Activated T-helper 17 cell treated with anti-CD3 and anti-CD28 coated beads, Interleukin-2, amount 50 U/mL, for 72 hours (primary cell): ENCODE measurements around the gene DNAJB8. TPM values are rescaled to one million over a fixed set of nuclear protein-coding genes. Genes with fewer than 3 reads are reported as not detected.
A peak's percentile ranks its signal among the peaks of the same experiment; 100 is the strongest.

Source experiments
- ATAC-seq: fragments of 150-1000 bp; cut with Tn5 transposase; replicated peaks from 2 replicates; pipeline ENCODE4 v1.10.0; 2021; ENCODE audit warnings: mild to moderate bottlenecking, moderate library complexity
- H3K27ac Mint-ChIP-seq: one replicate; pipeline ENCODE4 v1.8.0; 2022; ENCODE audit warnings: mixed read lengths
- H3K27me3 Mint-ChIP-seq: one replicate; pipeline ENCODE4 v1.8.0; 2022; ENCODE audit warnings: mixed read lengths
- H3K36me3 Mint-ChIP-seq: one replicate; pipeline ENCODE4 v1.8.0; 2022; ENCODE audit warnings: low read depth, mild to moderate bottlenecking, mixed read lengths
- H3K4me1 Mint-ChIP-seq: one replicate; pipeline ENCODE4 v1.8.0; 2022; ENCODE audit warnings: mixed read lengths
- H3K4me3 Mint-ChIP-seq: one replicate; pipeline ENCODE4 v1.8.0; 2022; ENCODE audit warnings: mild to moderate bottlenecking, mixed read lengths
- H3K9me3 Mint-ChIP-seq: one replicate; pipeline ENCODE4 v1.8.0; 2022; ENCODE audit warnings: mixed read lengths
- total RNA-seq, 2 donors: library from RNA; stranded (reverse); gene quantifications; one replicate each; pipeline ENCODE4 v1.2.3, GENCODE V29; 2022

Gene DNAJB8
- total RNA-seq, 2 donors from 2014 or later = not detected

GRCh38 chr3:128429751-128430150 lies 36.9 kb downstream of the DNAJB8 start:
- Mint-ChIP-seq H3K9me3 (no peaks in the 10 kb centered on the region), H3K27ac (no peak overlapping the region), H3K4me3 (no peak overlapping the region), H3K36me3 (peaks cover 8% of the 10 kb centered on the region), H3K4me1 (peaks cover 7% of the 10 kb centered on the region), H3K27me3 (peaks cover 34% of the 10 kb centered on the region)
- ATAC-seq = no peak

GRCh38 chr3:128429275-128429674 lies 37.4 kb downstream of the DNAJB8 start:
- H3K9me3 Mint-ChIP-seq = no peaks in the 10 kb centered on the region
- peaks cover 34% of the 10 kb centered on the region for H3K27me3 Mint-ChIP-seq
- no peak overlapping the region for H3K4me3 Mint-ChIP-seq
- H3K4me1 Mint-ChIP-seq = peaks cover 7% of the 10 kb centered on the region
- no peak overlapping the region for H3K27ac Mint-ChIP-seq
- ATAC-seq = no peak
- peaks cover 8% of the 10 kb centered on the region for H3K36me3 Mint-ChIP-seq

GRCh38 chr3:128427872-128428822 lies 38.5 kb downstream of the DNAJB8 start:
- H3K27me3 Mint-ChIP-seq = peaks cover 30% of the 10 kb centered on the region
- peaks cover 7% of the 10 kb centered on the region for H3K4me1 Mint-ChIP-seq
- peaks cover 8% of the 10 kb centered on the region for H3K36me3 Mint-ChIP-seq
- no peak overlapping the region for H3K4me3 Mint-ChIP-seq
- no peaks in the 10 kb centered on the region for H3K9me3 Mint-ChIP-seq
- no peak overlapping the region for H3K27ac Mint-ChIP-seq
- ATAC-seq = no peak

GRCh38 chr3:128427175-128427857 lies 39.4 kb downstream of the DNAJB8 start:
- Mint-ChIP-seq H3K4me3 (no peak overlapping the region), H3K4me1 (peaks cover 7% of the 10 kb centered on the region), H3K9me3 (no peaks in the 10 kb centered on the region), H3K27ac (no peak overlapping the region), H3K27me3 (peaks cover 28% of the 10 kb centered on the region), H3K36me3 (peaks cover 6% of the 10 kb centered on the region)
- ATAC-seq = no peak

GRCh38 chr3:128426128-128426921 lies 40.4 kb downstream of the DNAJB8 start:
- Mint-ChIP-seq H3K27me3 (peaks cover 18% of the 10 kb centered on the region), H3K4me1 (no peaks in the 10 kb centered on the region), H3K36me3 (no peaks in the 10 kb centered on the region), H3K27ac (no peak overlapping the region), H3K9me3 (no peaks in the 10 kb centered on the region), H3K4me3 (no peak overlapping the region)
- ATAC-seq = peak; percentile 89

GRCh38 chr3:128425846-128426127 lies 40.9 kb downstream of the DNAJB8 start:
- no peak for ATAC-seq
- no peaks in the 10 kb centered on the region for H3K4me1 Mint-ChIP-seq

GRCh38 chr3:128425142-128425845 lies 41.4 kb downstream of the DNAJB8 start:
- H3K36me3 Mint-ChIP-seq = no peaks in the 10 kb centered on the region
- no peaks in the 10 kb centered on the region for H3K9me3 Mint-ChIP-seq
- no peak for ATAC-seq
- no peak overlapping the region for H3K27ac Mint-ChIP-seq
- H3K27me3 Mint-ChIP-seq = peaks cover 13% of the 10 kb centered on the region
- no peak overlapping the region for H3K4me3 Mint-ChIP-seq
- H3K4me1 Mint-ChIP-seq = no peaks in the 10 kb centered on the region

More at GRCh38 chr3:128425846-128426127, 40.9 kb downstream of the DNAJB8 start:
- Mint-ChIP-seq H3K36me3 (no peaks in the 10 kb centered on the region), H3K9me3 (no peaks in the 10 kb centered on the region), H3K27me3 (peaks cover 17% of the 10 kb centered on the region), H3K27ac (no peak overlapping the region), H3K4me3 (no peak overlapping the region)

- Mint-ChIP-seq H3K27me3 (peaks cover 10% of the 10 kb centered on the region), H3K4me1 (no peaks in the 10 kb centered on the region)
Observed at GRCh38 chr3:128424508-128425069, 42.1 kb downstream of the DNAJB8 start.

GRCh38 chr3:128423525-128424147 lies 43.1 kb downstream of the DNAJB8 start:
- H3K4me3 Mint-ChIP-seq = no peak overlapping the region
- peaks cover 10% of the 10 kb centered on the region for H3K27me3 Mint-ChIP-seq
- H3K9me3 Mint-ChIP-seq = no peaks in the 10 kb centered on the region
- H3K27ac Mint-ChIP-seq = no peak overlapping the region
- no peak for ATAC-seq
- H3K4me1 Mint-ChIP-seq = no peaks in the 10 kb centered on the region
- no peaks in the 10 kb centered on the region for H3K36me3 Mint-ChIP-seq

More at GRCh38 chr3:128424508-128425069, 42.1 kb downstream of the DNAJB8 start:
- Mint-ChIP-seq H3K4me3 (no peak overlapping the region), H3K9me3 (no peaks in the 10 kb centered on the region), H3K36me3 (no peaks in the 10 kb centered on the region), H3K27ac (no peak overlapping the region)
- ATAC-seq = no peak

- ATAC-seq = no peak
- Mint-ChIP-seq H3K27ac (no peak overlapping the region), H3K9me3 (no peaks in the 10 kb centered on the region)
Observed at GRCh38 chr3:128422762-128423524, 43.7 kb downstream of the DNAJB8 start.

GRCh38 chr3:128421966-128422365 lies 44.7 kb downstream of the DNAJB8 start:
- ATAC-seq = no peak
- H3K9me3 Mint-ChIP-seq = no peaks in the 10 kb centered on the region
- no peaks in the 10 kb centered on the region for H3K36me3 Mint-ChIP-seq
- H3K27ac Mint-ChIP-seq = no peak overlapping the region
- H3K4me1 Mint-ChIP-seq = no peaks in the 10 kb centered on the region
- no peak overlapping the region for H3K4me3 Mint-ChIP-seq
- H3K27me3 Mint-ChIP-seq = peaks cover under 1% of the 10 kb centered on the region

More at GRCh38 chr3:128422762-128423524, 43.7 kb downstream of the DNAJB8 start:
- H3K4me1 Mint-ChIP-seq = no peaks in the 10 kb centered on the region
- no peak overlapping the region for H3K4me3 Mint-ChIP-seq
- peaks cover 3% of the 10 kb centered on the region for H3K27me3 Mint-ChIP-seq
- no peaks in the 10 kb centered on the region for H3K36me3 Mint-ChIP-seq

GRCh38 chr3:128421439-128421836 lies 45.3 kb downstream of the DNAJB8 start:
- no peaks in the 10 kb centered on the region for H3K36me3 Mint-ChIP-seq
- no peaks in the 10 kb centered on the region for H3K4me1 Mint-ChIP-seq
- no peaks in the 10 kb centered on the region for H3K9me3 Mint-ChIP-seq
- no peak for ATAC-seq
- H3K4me3 Mint-ChIP-seq = no peak overlapping the region
- no peak overlapping the region for H3K27ac Mint-ChIP-seq
- no peaks in the 10 kb centered on the region for H3K27me3 Mint-ChIP-seq
